Measurements from ENCODE around the gene PHACTR3.

GRCh38 chr20:59559863-59560262, 44.5 kb upstream of the PHACTR3 start:
- TF ChIP-seq POLR2AphosphoS5 (IDR thresholded peaks at IDR 0.05; ENCODE audit: low read depth) (no peak), EZH2phosphoT487 (IDR thresholded peaks at IDR 0.05; ENCODE audit: unreplicated experiment) (no peak), REST (IDR thresholded peaks at IDR 0.05; ENCODE audit: unreplicated experiment) (no peak), EZH2 (IDR thresholded peaks at IDR 0.05; ENCODE audit: low read depth, unreplicated experiment) (no peak), STAT1 (IDR thresholded peaks at IDR 0.05; ENCODE audit: unreplicated experiment) (no peak), CREB1 (CRISPR knock-in tag; IDR thresholded peaks at IDR 0.05; ENCODE audit: low read depth) (no peak), ZNF331 (CRISPR knock-in tag; IDR thresholded peaks at IDR 0.05; ENCODE audit: low read depth) (no peak), NANOG (IDR thresholded peaks at IDR 0.05; ENCODE audit: borderline replicate concordance) (no peak)
- TF ChIP-seq, protein P1, sequence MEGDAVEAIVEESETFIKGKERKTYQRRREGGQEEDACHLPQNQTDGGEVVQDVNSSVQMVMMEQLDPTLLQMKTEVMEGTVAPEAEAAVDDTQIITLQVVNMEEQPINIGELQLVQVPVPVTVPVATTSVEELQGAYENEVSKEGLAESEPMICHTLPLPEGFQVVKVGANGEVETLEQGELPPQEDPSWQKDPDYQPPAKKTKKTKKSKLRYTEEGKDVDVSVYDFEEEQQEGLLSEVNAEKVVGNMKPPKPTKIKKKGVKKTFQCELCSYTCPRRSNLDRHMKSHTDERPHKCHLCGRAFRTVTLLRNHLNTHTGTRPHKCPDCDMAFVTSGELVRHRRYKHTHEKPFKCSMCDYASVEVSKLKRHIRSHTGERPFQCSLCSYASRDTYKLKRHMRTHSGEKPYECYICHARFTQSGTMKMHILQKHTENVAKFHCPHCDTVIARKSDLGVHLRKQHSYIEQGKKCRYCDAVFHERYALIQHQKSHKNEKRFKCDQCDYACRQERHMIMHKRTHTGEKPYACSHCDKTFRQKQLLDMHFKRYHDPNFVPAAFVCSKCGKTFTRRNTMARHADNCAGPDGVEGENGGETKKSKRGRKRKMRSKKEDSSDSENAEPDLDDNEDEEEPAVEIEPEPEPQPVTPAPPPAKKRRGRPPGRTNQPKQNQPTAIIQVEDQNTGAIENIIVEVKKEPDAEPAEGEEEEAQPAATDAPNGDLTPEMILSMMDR (conservative IDR thresholded peaks at IDR 0.05; ENCODE audit: low read depth in 2 of 2), result no peak
